ENCODE data around the gene GKN1.

Gene GKN1

DNA sequence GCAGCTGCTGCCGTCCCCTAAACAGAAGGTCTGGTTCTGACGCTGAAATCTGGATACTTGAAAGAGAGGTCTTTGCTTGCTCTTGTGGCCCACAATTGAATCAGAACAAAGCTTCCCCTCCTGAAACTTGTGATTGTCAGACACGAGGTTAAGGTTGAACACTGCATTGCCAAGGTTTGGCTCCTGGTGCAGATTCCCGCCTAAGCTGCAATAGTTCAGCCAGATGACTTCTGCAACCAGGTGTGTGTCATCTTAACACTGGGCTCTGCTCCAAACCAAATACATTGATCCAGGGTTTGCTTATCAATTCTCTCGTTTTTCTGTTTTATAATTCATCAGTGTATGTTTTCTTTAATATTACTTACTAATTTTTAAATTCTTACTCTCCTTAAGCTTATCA is 14.6 kb downstream of the GKN1 start:
- no peak for FAIRE-seq
- TF ChIP-seq POLR2AphosphoS5 (IDR thresholded peaks at IDR 0.05; ENCODE audit: low read depth, low read length) (no peak), TAF1 (IDR thresholded peaks at IDR 0.05; ENCODE audit: borderline replicate concordance, low read depth, low read length) (no peak), POLR2A (IDR thresholded peaks at IDR 0.05; ENCODE audit: low read depth, low read length) (no peak)
- DNase-seq (ENCODE audit: insufficient read length) = no peak

DNA sequence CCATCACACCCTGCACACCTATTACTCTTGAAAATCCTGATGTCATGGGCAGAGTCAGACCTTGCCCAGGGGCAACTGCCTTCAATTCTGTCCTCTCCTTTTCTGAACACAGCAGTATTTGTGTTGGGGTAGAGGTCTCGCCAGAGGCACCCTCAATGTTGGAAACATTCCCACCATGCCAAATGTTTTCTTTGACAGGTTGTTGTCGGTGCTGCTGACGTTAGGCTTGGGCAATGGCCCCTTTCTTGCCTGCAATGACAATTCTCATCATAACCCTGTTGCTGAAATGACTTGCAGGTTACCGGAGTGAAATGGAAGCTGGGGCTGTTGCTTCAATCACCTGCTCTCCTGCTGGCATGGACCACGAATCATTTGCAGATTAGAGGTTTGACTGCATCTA is 17.9 kb downstream of the GKN1 start:
- FAIRE-seq (no peak), DNase-seq (ENCODE audit: insufficient read length) (no peak)
- TF ChIP-seq TAF1 (IDR thresholded peaks at IDR 0.05; ENCODE audit: borderline replicate concordance, low read depth, low read length) (no peak), POLR2A (IDR thresholded peaks at IDR 0.05; ENCODE audit: low read depth, low read length) (no peak), POLR2AphosphoS5 (IDR thresholded peaks at IDR 0.05; ENCODE audit: low read depth, low read length) (no peak)

DNA sequence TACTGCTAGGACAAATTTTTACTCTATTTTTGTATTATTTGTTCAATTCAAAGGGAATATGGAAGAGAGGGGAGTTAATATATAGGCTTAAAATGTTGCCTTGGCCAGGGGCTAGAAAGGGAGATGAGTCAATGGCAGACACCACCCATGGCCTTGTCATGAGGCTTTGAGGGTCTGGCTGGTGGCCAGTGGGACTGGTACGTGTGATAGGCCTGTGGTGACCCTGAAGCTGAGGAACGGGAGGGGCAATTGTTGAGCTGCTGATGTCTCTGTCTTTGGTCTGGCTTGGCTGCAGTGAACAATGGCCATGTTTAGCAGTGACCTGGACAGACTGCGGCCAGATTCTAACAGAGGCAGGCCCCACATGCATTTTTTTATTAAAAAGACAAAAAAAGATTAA is 18.5 kb downstream of the GKN1 start:
- FAIRE-seq (no peak), DNase-seq (ENCODE audit: insufficient read length) (no peak)
- no peak for TF ChIP-seq POLR2A (IDR thresholded peaks at IDR 0.05; ENCODE audit: low read depth, low read length)
- TF ChIP-seq TAF1 (IDR thresholded peaks at IDR 0.05; ENCODE audit: borderline replicate concordance, low read depth, low read length) = no peak
- TF ChIP-seq POLR2AphosphoS5 (IDR thresholded peaks at IDR 0.05; ENCODE audit: low read depth, low read length) = no peak

DNA sequence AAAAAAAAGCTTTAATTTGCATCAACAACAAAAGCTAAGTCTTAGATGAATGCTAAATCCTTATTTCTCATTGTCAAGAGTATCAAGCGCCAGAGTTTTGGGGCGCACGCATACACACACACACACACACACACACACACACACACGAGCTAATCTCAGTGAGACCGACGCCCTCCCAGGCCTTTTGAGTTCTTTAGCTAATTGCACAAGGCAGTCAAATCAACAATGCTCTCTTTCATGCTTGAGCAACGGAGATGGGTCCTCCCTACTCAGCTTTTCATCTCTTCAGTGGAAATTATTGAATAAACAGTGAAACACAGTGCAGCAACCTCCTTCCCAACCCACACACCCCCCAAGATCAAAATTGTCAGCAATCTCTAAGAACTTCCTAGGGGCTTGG is 19.2 kb downstream of the GKN1 start:
- no peak for DNase-seq (ENCODE audit: insufficient read length)
- TF ChIP-seq POLR2A (IDR thresholded peaks at IDR 0.05; ENCODE audit: low read depth, low read length) (no peak), POLR2AphosphoS5 (IDR thresholded peaks at IDR 0.05; ENCODE audit: low read depth, low read length) (no peak), TAF1 (IDR thresholded peaks at IDR 0.05; ENCODE audit: borderline replicate concordance, low read depth, low read length) (no peak)
- FAIRE-seq = no peak

DNA sequence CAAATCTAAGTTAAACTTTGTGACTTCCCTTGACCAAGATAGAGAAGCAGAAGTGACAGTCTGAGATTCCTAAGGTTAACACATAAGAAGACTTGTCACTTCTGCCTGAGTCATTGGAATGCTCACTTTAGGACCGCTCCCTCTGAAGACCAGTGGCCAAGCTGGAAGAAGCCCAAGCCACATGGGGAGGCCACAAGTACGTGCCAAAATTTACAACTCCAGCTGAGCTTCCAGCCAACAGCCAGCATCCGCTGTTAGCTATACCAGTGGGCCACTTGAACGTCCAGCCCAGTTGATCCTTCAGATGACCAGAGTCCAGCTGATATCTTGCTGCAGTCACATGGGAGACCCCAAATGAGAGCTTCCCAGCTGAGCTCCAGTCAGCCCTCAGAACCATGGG is 20.4 kb downstream of the GKN1 start:
- TF ChIP-seq POLR2AphosphoS5 (IDR thresholded peaks at IDR 0.05; ENCODE audit: low read depth, low read length) = no peak
- no peak for TF ChIP-seq TAF1 (IDR thresholded peaks at IDR 0.05; ENCODE audit: borderline replicate concordance, low read depth, low read length)
- no peak for TF ChIP-seq POLR2A (IDR thresholded peaks at IDR 0.05; ENCODE audit: low read depth, low read length)
- DNase-seq (ENCODE audit: insufficient read length) = no peak
- FAIRE-seq = no peak

DNA sequence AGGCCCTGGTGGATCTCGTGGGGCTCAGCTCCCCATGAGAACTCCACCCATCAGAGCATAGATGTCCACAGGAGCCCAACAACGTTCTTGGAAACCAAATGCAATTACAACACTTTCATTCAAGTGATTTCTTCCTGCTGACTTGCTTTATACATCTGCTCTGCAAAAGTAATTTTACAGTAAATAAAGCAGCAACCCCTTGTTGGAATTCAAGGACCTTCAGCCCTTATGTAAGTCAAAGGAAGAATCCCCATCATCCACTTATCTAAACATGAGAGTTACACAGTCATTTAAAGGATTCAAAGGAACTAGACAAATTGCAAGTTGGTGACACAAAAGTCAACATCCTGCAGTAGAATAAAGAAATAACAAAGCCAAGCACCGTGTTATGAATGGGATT is 21.5 kb downstream of the GKN1 start:
- no peak for DNase-seq (ENCODE audit: insufficient read length)
- TF ChIP-seq POLR2A (IDR thresholded peaks at IDR 0.05; ENCODE audit: low read depth, low read length) (no peak), POLR2AphosphoS5 (IDR thresholded peaks at IDR 0.05; ENCODE audit: low read depth, low read length) (no peak), TAF1 (IDR thresholded peaks at IDR 0.05; ENCODE audit: borderline replicate concordance, low read depth, low read length) (no peak)
- no peak for FAIRE-seq

DNA sequence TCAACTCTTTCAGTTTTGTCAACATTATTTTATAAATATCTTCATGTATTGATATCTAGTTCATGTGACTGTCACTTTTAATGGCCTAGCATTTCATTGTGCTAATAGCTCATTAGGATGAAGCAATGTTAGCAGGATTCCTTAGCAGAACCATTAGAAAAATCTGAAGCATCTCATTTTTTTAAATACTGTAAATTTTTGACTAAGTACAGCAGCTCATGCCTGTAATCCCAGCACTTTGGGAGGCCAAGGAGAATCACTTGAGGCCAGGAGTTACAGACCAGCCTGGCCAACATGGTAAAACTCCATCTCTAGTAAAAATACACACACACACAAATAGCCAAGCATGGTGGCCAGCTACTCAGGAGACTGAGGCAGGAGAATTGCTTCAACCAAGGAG is 23.0 kb downstream of the GKN1 start:
- DNase-seq (ENCODE audit: insufficient read length) (no peak), FAIRE-seq (no peak)
- TF ChIP-seq POLR2A (IDR thresholded peaks at IDR 0.05; ENCODE audit: low read depth, low read length) (no peak), POLR2AphosphoS5 (IDR thresholded peaks at IDR 0.05; ENCODE audit: low read depth, low read length) (no peak), TAF1 (IDR thresholded peaks at IDR 0.05; ENCODE audit: borderline replicate concordance, low read depth, low read length) (no peak)

DNA sequence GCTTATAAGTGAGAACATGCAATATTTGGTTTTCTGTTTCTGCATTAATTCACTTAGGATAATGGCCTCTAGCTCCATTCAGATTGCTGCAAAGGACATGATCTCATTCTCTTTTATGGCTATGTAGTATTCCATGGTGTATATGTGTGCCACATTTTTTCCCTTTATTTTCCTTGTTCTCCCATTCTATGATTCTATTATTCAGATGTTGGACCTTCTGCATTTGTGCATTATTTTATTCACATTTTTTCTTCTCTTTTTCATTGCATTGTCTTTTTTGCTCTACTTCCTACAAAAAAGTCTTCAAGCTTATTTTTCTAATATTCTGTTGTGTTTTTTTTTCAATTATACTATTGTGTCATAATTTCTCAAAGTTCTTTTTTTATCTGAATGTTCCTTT is 27.4 kb downstream of the GKN1 start:
- TF ChIP-seq TAF1 (IDR thresholded peaks at IDR 0.05; ENCODE audit: borderline replicate concordance, low read depth, low read length) (no peak), POLR2AphosphoS5 (IDR thresholded peaks at IDR 0.05; ENCODE audit: low read depth, low read length) (no peak), POLR2A (IDR thresholded peaks at IDR 0.05; ENCODE audit: low read depth, low read length) (no peak)
- no peak for DNase-seq (ENCODE audit: insufficient read length)
- FAIRE-seq = no peak

DNA sequence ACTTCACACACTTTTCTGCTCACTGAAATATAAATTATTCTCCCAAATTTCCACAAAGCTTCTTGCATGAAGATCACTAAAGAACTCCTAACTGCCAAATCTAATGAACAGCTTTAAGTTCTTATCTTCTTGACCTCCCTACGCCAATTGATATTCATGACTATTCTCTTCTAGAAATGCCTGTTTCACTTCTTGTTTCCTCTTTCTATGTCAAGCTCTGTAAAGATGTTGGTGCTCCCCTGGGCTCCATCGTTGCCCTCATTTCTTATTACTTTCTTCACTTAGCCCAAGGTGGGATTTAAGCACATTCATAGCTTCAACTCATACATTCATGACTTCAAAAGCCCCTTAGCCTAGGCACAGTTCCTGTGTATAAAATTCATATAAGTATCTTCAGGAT is 29.3 kb downstream of the GKN1 start:
- DNase-seq (ENCODE audit: insufficient read length) = no peak
- TF ChIP-seq TAF1 (IDR thresholded peaks at IDR 0.05; ENCODE audit: borderline replicate concordance, low read depth, low read length) (no peak), POLR2A (IDR thresholded peaks at IDR 0.05; ENCODE audit: low read depth, low read length) (no peak), POLR2AphosphoS5 (IDR thresholded peaks at IDR 0.05; ENCODE audit: low read depth, low read length) (no peak)
- no peak for FAIRE-seq

DNA sequence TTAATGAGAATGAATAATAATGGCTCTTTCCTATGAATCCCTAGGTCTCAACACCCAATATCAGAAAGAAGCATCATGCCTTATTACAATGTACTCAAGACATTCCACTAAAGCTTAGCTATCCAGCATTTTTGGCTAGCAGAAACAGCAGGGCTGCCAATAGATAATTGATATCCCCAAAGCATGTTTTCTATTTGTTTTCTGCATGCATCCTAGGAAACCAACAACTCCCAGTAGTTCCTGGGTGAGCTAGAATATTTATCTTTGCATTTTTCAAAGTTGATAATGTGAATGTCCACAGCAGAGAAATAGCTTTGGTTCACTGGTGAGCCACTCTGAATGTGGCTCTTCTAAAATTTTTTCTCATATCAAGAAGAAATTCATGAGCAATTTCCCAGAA is 32.7 kb downstream of the GKN1 start:
- TF ChIP-seq POLR2AphosphoS5 (IDR thresholded peaks at IDR 0.05; ENCODE audit: low read depth, low read length) (no peak), POLR2A (IDR thresholded peaks at IDR 0.05; ENCODE audit: low read depth, low read length) (no peak), TAF1 (IDR thresholded peaks at IDR 0.05; ENCODE audit: borderline replicate concordance, low read depth, low read length) (no peak)
- DNase-seq (ENCODE audit: insufficient read length) (no peak), FAIRE-seq (no peak)

DNA sequence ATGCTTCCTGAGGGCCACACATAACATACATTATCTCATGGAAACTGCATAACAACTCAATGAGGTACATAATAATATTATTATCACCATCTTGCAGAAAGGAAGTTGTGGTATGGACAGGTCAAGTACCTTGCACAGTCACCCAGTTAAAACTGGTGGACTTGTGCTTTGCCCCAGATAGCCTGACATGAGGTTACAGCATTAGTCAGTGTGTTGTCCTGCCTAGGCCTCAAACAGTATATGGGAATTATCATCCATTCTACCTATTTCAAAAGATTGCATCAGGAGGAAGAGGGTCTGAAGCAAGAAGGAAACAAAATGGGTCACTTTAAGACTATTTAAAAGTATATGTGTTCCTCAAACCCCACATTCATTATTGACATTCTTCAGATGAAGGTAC is 33.2 kb downstream of the GKN1 start:
- FAIRE-seq = no peak
- no peak for DNase-seq (ENCODE audit: insufficient read length)
- TF ChIP-seq POLR2A (IDR thresholded peaks at IDR 0.05; ENCODE audit: low read depth, low read length) = no peak
- no peak for TF ChIP-seq TAF1 (IDR thresholded peaks at IDR 0.05; ENCODE audit: borderline replicate concordance, low read depth, low read length)

DNA sequence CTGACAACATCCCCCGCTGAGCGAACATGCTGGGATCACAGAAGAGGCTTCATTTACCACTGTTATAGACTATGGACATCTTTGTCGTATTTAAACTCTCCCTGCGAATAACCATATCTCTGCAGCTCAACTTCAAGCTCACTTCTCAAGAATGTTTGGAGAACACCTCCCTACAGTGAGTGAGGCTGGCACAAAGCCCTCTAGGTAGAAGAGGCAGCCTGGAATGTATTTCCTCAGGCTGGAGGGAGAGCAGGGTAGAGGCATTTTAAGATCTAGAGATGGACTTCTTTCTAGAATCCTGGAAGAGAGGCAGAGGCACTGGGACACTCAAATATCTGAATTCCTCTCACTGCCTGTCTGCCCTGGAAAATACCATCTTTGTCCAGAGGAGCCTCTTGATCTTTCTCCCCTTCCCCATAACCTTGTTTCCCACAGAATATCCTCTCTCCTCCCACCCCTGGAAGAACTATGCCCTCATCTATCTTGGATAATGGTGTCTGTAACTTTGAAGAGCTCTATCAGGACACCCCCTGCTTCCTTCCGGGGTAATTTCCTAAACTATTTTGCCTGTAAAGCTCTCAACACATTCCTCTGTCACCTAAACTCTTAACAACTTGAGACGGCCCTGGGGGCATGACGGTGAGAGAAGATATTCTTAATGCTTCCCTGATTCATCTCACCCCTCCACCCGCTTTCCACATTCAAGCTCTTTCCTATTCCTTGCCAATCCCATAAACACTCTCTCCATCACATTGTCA is 36.2 kb downstream of the GKN1 start:
- TF ChIP-seq TAF1 (IDR thresholded peaks at IDR 0.05; ENCODE audit: borderline replicate concordance, low read depth, low read length) (no peak), POLR2AphosphoS5 (IDR thresholded peaks at IDR 0.05; ENCODE audit: low read depth, low read length) (no peak), POLR2A (IDR thresholded peaks at IDR 0.05; ENCODE audit: low read depth, low read length) (no peak)
- FAIRE-seq (no peak), DNase-seq (ENCODE audit: insufficient read length) (no peak)
